Testis (tissue), 3 donors: ENCODE measurements around the gene DIP2B. TPM values are rescaled to one million over a fixed set of nuclear protein-coding genes. Genes with fewer than 3 reads are reported as not detected.

Experiments used
- DNase-seq: peaks from one replicate; pipeline ENCODE4 v3.0.0-alpha.2; 2019
- H3K27ac ChIP-seq, 2 donors: fragments of 200-600 bp; sonication (generic); one replicate each; pipeline ENCODE4 v1.5.1; 2019
- H3K27me3 ChIP-seq: fragments of 200-600 bp; sonication (generic); one replicate; pipeline ENCODE4 v1.5.1; 2019
- H3K36me3 ChIP-seq: fragments of 200-600 bp; sonication (generic); one replicate; pipeline ENCODE4 v1.5.1; 2017; ENCODE audit warnings: low read depth; ENCODE audit errors: missing control alignments
- H3K4me1 ChIP-seq: fragments of 200-600 bp; sonication (generic); one replicate; pipeline ENCODE4 v1.5.1; 2019
- H3K4me3 ChIP-seq, 2 donors: fragments of 200-600 bp; sonication (generic); one replicate each; pipeline ENCODE4 v1.5.1; 2017 to 2019
- H3K9me3 ChIP-seq: fragments of 200-600 bp; sonication (generic); one replicate; pipeline ENCODE4 v1.5.1; 2017
- POLR2A ChIP-seq: fragments of 450-650 bp; IDR thresholded peaks from one replicate; pipeline ENCODE4 v1.6.1; 2017; ENCODE audit warnings: antibody characterized with exemption, mild to moderate bottlenecking, moderate library complexity
- WGBS, 2 donors: methylation state at CpG; one replicate each; pipeline ENCODE4 v1.1.5; 2018; 5-methylcytosine and 5-hydroxymethylcytosine counted together
- intact Hi-C: fragments of 100-400 bp; cut with DNase I; formaldehyde crosslinking; loops from one replicate; pipeline ENCODE4 v1.15.1; 2023; ENCODE audit warnings: low total_unique reads
- polyA plus RNA-seq: library from polyadenylated mRNA; stranded (reverse); fragments of 350-450 nt; fragmentation: Illumina TruSeq; extraction: RNeasy Lipid Tissue Mini Kit (QIAGEN cat#74804); gene quantifications from one replicate; pipeline ENCODE4 v1.2.3, GENCODE V29; 2014; ENCODE audit warnings: low read depth, low replicate concordance; ENCODE audit not compliant: insufficient read depth
- total RNA-seq, 2 donors: library from RNA; depleted of rRNA; stranded (reverse); fragments of >200 nt; gene quantifications; one replicate each; pipeline ENCODE4 v1.2.3, GENCODE V29; 2016
- TF ChIP-seq, protein P1 (sequence below), 3 experiments: fragments of 450-650 bp in 2 of 3; fragments of 200-600 bp in 1 of 3; sonication (generic) in 1 of 3; IDR thresholded peaks; one replicate each; pipeline ENCODE4 v1.5.1; 2016 to 2019; ENCODE audit warnings: antibody characterized with exemption in 3 of 3, mild to moderate bottlenecking in 2 of 3, moderate library complexity in 1 of 3

Gene DIP2B
- total and polyA plus RNA-seq, 3 donors from 2014 or later: 19.1 to 57.1 (median 43.5) TPM

DNA sequence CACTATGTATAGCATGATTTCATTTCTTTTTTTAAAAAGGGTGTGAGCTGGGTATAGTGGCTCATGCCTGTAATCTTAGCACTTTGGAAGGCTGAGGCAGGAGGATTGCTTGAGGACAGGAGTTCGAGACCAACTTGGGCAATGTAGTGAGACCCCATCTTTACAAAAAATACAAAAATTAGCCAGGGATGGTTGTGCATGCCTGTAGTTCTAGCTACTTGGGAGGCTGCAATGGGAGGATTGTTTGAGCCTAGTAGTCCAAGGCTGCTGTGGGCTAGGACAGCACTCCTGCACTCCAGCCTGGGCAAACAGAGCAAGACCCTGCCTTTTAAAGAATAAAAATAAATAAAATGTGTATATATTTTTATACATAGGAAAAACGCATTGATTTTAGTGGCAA lies 43.0 kb downstream of the DIP2B start:
- Histone ChIP-seq H3K27me3 (no peaks in the 10 kb centered on the region), H3K36me3 (no peaks in the 10 kb centered on the region), H3K4me1 (peaks cover 14% of the 10 kb centered on the region), H3K9me3 (no peaks in the 10 kb centered on the region), H3K4me3 (no peak overlapping the region), H3K27ac (no peak overlapping the region)
- intact Hi-C loops: no loop called here
- DNase-seq: no peak
- WGBS, 2 donors: 91 to 94% methylated on average over 2 of the region's 2 CpGs
- no peak for TF ChIP-seq POLR2A
- TF ChIP-seq, protein P1, sequence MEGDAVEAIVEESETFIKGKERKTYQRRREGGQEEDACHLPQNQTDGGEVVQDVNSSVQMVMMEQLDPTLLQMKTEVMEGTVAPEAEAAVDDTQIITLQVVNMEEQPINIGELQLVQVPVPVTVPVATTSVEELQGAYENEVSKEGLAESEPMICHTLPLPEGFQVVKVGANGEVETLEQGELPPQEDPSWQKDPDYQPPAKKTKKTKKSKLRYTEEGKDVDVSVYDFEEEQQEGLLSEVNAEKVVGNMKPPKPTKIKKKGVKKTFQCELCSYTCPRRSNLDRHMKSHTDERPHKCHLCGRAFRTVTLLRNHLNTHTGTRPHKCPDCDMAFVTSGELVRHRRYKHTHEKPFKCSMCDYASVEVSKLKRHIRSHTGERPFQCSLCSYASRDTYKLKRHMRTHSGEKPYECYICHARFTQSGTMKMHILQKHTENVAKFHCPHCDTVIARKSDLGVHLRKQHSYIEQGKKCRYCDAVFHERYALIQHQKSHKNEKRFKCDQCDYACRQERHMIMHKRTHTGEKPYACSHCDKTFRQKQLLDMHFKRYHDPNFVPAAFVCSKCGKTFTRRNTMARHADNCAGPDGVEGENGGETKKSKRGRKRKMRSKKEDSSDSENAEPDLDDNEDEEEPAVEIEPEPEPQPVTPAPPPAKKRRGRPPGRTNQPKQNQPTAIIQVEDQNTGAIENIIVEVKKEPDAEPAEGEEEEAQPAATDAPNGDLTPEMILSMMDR (IDR thresholded peaks at IDR 0.05): no peak

DNA sequence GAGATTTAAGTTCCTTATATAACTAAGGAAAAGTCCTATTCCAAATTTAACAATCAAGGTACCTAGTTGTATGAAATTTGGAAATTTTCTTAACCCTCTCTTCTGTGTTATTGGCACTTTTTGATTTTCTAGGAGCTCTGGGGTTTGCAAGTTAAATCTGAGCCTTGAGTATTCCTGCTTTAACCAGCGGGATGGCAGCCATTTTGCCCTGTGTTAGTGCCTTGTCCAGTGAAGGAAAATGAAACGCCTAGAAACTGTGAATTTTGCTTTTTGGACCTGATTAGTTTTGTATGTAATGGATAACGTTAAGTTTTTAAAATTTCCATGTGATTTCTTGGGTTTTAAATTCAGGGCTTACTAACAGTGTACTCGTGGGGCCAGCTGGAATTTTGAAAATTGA lies 45.1 kb downstream of the DIP2B start:
- 66 to 69% methylated on average over 4 of the region's 4 CpGs for WGBS, 2 donors
- H3K36me3 ChIP-seq: no peaks in the 10 kb centered on the region

DNA sequence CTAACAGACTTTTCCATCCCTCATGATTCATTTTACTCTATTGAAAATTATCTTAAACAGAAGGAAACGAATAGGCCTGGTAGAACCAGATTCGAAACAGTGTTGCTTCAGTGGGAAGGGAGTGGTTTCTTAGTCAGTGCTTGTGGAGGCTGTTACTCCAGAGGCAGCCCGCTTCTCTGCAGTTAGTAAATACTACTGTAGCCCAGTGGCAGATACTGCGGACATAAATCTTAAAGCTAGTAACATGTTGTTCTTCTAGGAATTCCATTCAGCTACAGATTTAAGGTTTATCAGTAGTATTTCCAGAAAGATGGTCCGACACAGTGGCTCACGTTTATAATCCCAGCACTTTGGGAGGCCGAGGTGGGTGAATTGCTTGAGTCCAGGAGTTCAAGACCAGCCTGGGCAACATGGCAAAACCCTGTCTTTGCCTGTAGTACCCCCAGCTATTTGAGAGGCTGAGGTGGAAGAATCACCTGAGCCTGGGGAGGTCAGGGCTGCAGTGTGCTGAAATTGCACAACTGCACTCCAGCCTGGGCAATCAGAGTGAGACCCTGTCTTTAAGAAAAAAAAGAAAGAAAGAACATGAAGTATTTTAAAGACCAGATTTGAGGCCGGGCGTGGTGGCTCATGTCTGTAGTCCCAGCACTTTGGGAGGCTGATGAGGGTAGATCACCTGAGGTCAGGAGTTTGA lies 45.9 kb downstream of the DIP2B start:
- 37 to 42% methylated on average over 9 of the region's 9 CpGs for WGBS, 2 donors
- intact Hi-C loops: no loop called here
- Histone ChIP-seq H3K27ac (peak overlapping the region; percentile 42 to 60), H3K27me3 (no peaks in the 10 kb centered on the region), H3K4me1 (peaks cover 14% of the 10 kb centered on the region), H3K4me3 (no peak overlapping the region), H3K36me3 (no peaks in the 10 kb centered on the region), H3K9me3 (no peaks in the 10 kb centered on the region)
- peak; percentile 87 for DNase-seq
- TF ChIP-seq, protein P1 (IDR thresholded peaks at IDR 0.05): no peak
- TF ChIP-seq POLR2A: no peak

More for the DNA sequence above, 45.1 kb downstream of the DIP2B start:
- intact Hi-C loops: no loop called here
- H3K27ac ChIP-seq: peak overlapping the region; percentile 42 to 60
- H3K9me3 ChIP-seq: no peaks in the 10 kb centered on the region
- peaks cover 14% of the 10 kb centered on the region for H3K4me1 ChIP-seq
- DNase-seq: no peak
- TF ChIP-seq, protein P1 (IDR thresholded peaks at IDR 0.05): no peak
- TF ChIP-seq POLR2A: no peak
- no peak overlapping the region for H3K4me3 ChIP-seq
- H3K27me3 ChIP-seq: no peaks in the 10 kb centered on the region

DNA sequence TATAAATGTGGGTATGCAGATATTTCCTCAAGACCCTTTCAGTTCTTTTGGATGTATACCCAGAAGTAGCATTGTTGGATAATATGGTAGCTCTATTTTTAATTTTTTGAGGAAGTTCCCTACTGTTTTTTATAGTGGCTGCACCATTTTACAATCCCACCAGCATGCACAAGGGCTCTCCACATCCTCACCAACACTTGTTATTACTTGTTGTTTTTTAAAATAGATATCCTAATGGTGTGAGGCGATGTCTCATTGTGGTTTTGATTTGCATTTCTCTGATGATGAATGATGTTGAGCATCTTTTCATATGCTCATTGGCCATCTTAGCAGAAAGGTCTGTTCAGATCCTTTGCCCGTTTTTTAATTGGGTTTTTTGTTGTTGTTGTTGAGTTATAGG lies 47.1 kb downstream of the DIP2B start:
- intact Hi-C loops: no loop called here
- Histone ChIP-seq H3K27me3 (no peaks in the 10 kb centered on the region), H3K27ac (no peak overlapping the region), H3K4me3 (no peak overlapping the region), H3K9me3 (no peaks in the 10 kb centered on the region), H3K36me3 (no peaks in the 10 kb centered on the region), H3K4me1 (peaks cover 10% of the 10 kb centered on the region)
- no peak for TF ChIP-seq POLR2A
- TF ChIP-seq, protein P1 (IDR thresholded peaks at IDR 0.05): no peak
- WGBS, 2 donors: 83 to 98% methylated on average over 2 of the region's 2 CpGs
- no peak for DNase-seq

DNA sequence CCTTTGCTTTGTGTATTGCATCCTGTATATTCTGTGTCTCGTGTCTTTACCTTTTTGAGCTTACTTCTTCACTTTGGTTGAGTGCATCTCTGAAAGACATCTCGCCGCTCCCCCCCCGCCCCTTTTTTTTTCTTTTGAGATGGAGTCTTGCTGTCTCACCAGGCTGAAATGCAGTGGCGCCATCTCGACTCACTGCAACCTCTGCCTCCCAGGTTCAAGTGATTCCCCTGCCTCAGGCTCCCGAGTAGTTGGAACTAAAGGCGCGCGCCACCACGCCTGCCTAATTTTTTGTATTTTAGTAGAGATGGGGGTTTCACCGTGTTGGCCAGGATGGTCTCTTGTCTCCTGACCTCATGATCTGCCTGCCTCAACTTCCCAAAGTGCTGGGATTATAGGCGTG lies 49.9 kb downstream of the DIP2B start:
- Histone ChIP-seq H3K36me3 (no peaks in the 10 kb centered on the region), H3K27ac (no peak overlapping the region), H3K9me3 (no peaks in the 10 kb centered on the region), H3K4me1 (peaks cover 10% of the 10 kb centered on the region), H3K4me3 (no peak overlapping the region), H3K27me3 (no peaks in the 10 kb centered on the region)
- DNase-seq: no peak
- 92 to 96% methylated on average over 13 of the region's 13 CpGs for WGBS, 2 donors
- TF ChIP-seq, protein P1 (IDR thresholded peaks at IDR 0.05): no peak
- TF ChIP-seq POLR2A: no peak
- intact Hi-C loops: no loop called here
